GM23338 (cell line): ENCODE data around the gene MKI67. TPM values are rescaled to one million over a fixed set of nuclear protein-coding genes. Genes with fewer than 3 reads are reported as not detected.

Source experiments
- ATAC-seq: fragments of 200-7000 bp; cut with Tn5 transposase; 3 replicates; pipeline ENCODE4 v1.9.1; 2020
- DNase-seq: peaks from one replicate; pipeline ENCODE4 v3.0.0-alpha.2; 2015; ENCODE audit warnings: low spot score
- H2AFZ ChIP-seq: fragments of 200-600 bp; sonication (generic); 2 replicates; pipeline ENCODE4 v1.8.0; 2016; ENCODE audit warnings: antibody characterized with exemption, mild to moderate bottlenecking, moderate library complexity
- H3F3A ChIP-seq: fragments of 200-600 bp; sonication (generic); replicated peaks from 2 replicates; pipeline ENCODE4 v1.8.0; 2017; ENCODE audit warnings: antibody characterized with exemption, mixed run types, low read depth
- H3K27ac ChIP-seq: fragments of 200-600 bp; sonication (generic); 2 replicates; pipeline ENCODE4 v1.6.1; 2016; ENCODE audit warnings: low read depth
- H3K27me3 ChIP-seq: fragments of 200-600 bp; sonication (generic); 2 replicates; pipeline ENCODE4 v1.8.0; 2016; ENCODE audit warnings: mild to moderate bottlenecking, mixed run types, moderate library complexity; ENCODE audit not compliant: insufficient read depth
- H3K36me3 ChIP-seq: fragments of 200-600 bp; sonication (generic); 2 replicates; pipeline ENCODE4 v1.8.0; 2016; ENCODE audit warnings: mild to moderate bottlenecking; ENCODE audit not compliant: insufficient read depth
- H3K4me1 ChIP-seq: fragments of 200-600 bp; sonication (generic); 2 replicates; pipeline ENCODE4 v1.8.0; 2016; ENCODE audit warnings: mild to moderate bottlenecking, moderate library complexity; ENCODE audit not compliant: insufficient read depth
- H3K4me2 ChIP-seq: fragments of 200-600 bp; sonication (generic); 2 replicates; pipeline ENCODE4 v1.7.1; 2017; ENCODE audit warnings: mixed run types
- H3K4me3 ChIP-seq: fragments of 200-600 bp; sonication (generic); 2 replicates; pipeline ENCODE4 v1.6.1; 2016; ENCODE audit warnings: mixed run types
- H3K79me2 ChIP-seq: fragments of 200-600 bp; sonication (generic); replicated peaks from 2 replicates; pipeline ENCODE4 v1.8.0; 2017; ENCODE audit warnings: mild to moderate bottlenecking; ENCODE audit not compliant: insufficient read depth
- H3K9me2 ChIP-seq: fragments of 200-600 bp; sonication (generic); 2 replicates; pipeline ENCODE4 v1.8.0; 2017; ENCODE audit not compliant: insufficient read depth
- H4K20me1 ChIP-seq: fragments of 200-600 bp; sonication (generic); replicated peaks from 2 replicates; pipeline ENCODE4 v1.8.0; 2017; ENCODE audit warnings: mild to moderate bottlenecking; ENCODE audit not compliant: insufficient read depth
- H3K27ac Mint-ChIP-seq: 2 replicates; pipeline ENCODE4 v1.8.0; 2020; ENCODE audit warnings: inconsistent platforms, mild to moderate bottlenecking, moderate library complexity, mixed read lengths
- H3K27me3 Mint-ChIP-seq: 3 replicates; pipeline ENCODE4 v1.8.0; 2022; ENCODE audit warnings: low read depth, mild to moderate bottlenecking, moderate library complexity, mixed read lengths, inconsistent platforms; ENCODE audit not compliant: insufficient read depth, poor library complexity
- H3K36me3 Mint-ChIP-seq: 3 replicates; pipeline ENCODE4 v1.8.0; 2021; ENCODE audit warnings: low read depth, mild to moderate bottlenecking, inconsistent platforms, moderate library complexity, mixed read lengths
- H3K4me1 Mint-ChIP-seq: 3 replicates; pipeline ENCODE4 v1.8.0; 2020; ENCODE audit warnings: mild to moderate bottlenecking, inconsistent platforms, mixed read lengths
- H3K4me3 Mint-ChIP-seq: 3 replicates; pipeline ENCODE4 v1.8.0; 2021; ENCODE audit warnings: moderate library complexity, mild to moderate bottlenecking, inconsistent platforms, mixed read lengths
- H3K9me3 Mint-ChIP-seq: 3 replicates; pipeline ENCODE4 v1.8.0; 2020; ENCODE audit warnings: moderate library complexity, mild to moderate bottlenecking, inconsistent platforms, mixed read lengths
- CREB1 ChIP-seq: fragments of 250-450 bp; sonication (Bioruptor Pico); IDR thresholded peaks from 2 replicates; pipeline ENCODE4 v1.5.0; 2020; ENCODE audit warnings: low read depth, mild to moderate bottlenecking, moderate library complexity
- EZH2 ChIP-seq: fragments of 200-600 bp; sonication (generic); IDR thresholded peaks from one replicate; pipeline ENCODE4 v1.8.0; 2017; ENCODE audit warnings: antibody characterized with exemption, mild to moderate bottlenecking, low read depth; ENCODE audit not compliant: unreplicated experiment
- EZH2phosphoT487 ChIP-seq: fragments of 200-600 bp; sonication (generic); IDR thresholded peaks from one replicate; pipeline ENCODE4 v1.8.1; 2018; ENCODE audit warnings: antibody characterized with exemption; ENCODE audit not compliant: unreplicated experiment
- JUNB ChIP-seq: IDR thresholded peaks from one replicate; pipeline ENCODE4 v1.6.1; 2016; ENCODE audit warnings: antibody characterized with exemption; ENCODE audit not compliant: unreplicated experiment
- POLR2AphosphoS5 ChIP-seq: IDR thresholded peaks from 2 replicates; pipeline ENCODE4 v1.6.1; 2016; ENCODE audit warnings: antibody characterized with exemption, low read depth
- STAT1 ChIP-seq: IDR thresholded peaks from one replicate; pipeline ENCODE4 v1.6.1; 2016; ENCODE audit warnings: antibody characterized with exemption; ENCODE audit not compliant: unreplicated experiment
- ZNF114 ChIP-seq: fragments of 250-450 bp; sonication (Bioruptor Pico); IDR thresholded peaks from 2 replicates; pipeline ENCODE4 v1.5.0; 2020; ENCODE audit warnings: mild to moderate bottlenecking, moderate library complexity
- polyA plus RNA-seq: library from polyadenylated mRNA; unstranded; fragments of >200 nt; fragmentation: Nextera tagmentation; extraction: Ambion mirVana; gene quantifications from 2 replicates; pipeline ENCODE4 v1.2.1, GENCODE V29; 2016
- total RNA-seq: library from RNA; depleted of rRNA; stranded (reverse); fragments of >200 nt; shearing (Covaris generic); gene quantifications from 2 replicates; pipeline ENCODE4 v1.2.3, GENCODE V29; 2014
- TF ChIP-seq, protein P1 (sequence below): IDR thresholded peaks from one replicate; pipeline ENCODE4 v1.6.1; 2018; ENCODE audit warnings: antibody characterized with exemption; ENCODE audit not compliant: unreplicated experiment
- TF ChIP-seq, protein P2 (sequence below): fragments of 250-450 bp; sonication (Bioruptor Pico); IDR thresholded peaks from 2 replicates; pipeline ENCODE4 v1.5.0; 2020; ENCODE audit warnings: mild to moderate bottlenecking, moderate library complexity

MKI67 gene
- total and polyA plus RNA-seq, 2 experiments from 2014 or later = 58.0 to 103 TPM

DNA sequence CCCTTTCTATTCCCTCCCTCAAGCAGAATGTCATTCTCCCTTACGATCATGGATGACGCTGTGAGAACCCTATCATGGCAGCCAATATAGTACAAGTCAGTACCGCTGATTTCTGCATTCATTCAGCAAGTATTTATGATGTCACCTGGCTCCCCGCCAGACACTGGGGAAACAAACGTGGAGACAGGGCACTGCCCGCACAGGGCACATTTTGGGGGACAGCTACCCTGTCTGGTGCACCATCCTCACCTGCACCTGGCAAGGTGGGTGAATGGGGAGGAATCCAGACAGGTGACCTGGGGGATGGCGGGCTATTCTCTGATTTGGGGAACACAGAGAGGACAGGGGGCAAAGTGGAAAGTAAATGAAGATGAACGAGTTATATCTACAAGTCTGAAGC lies 28.4 kb downstream of the MKI67 start:
- no peak overlapping the region for H3K27ac Mint-ChIP-seq
- H3K79me2 ChIP-seq = no peaks in the 10 kb centered on the region
- peaks cover 7% of the 10 kb centered on the region for H3K27me3 Mint-ChIP-seq
- DNase-seq (no peak), ATAC-seq (no peak)
- no peaks in the 10 kb centered on the region for H3K9me3 Mint-ChIP-seq
- no peaks in the 10 kb centered on the region for H3F3A ChIP-seq
- H3K27ac ChIP-seq = no peak overlapping the region
- peaks cover 38% of the 10 kb centered on the region for H3K36me3 ChIP-seq
- H4K20me1 ChIP-seq = peaks cover 6% of the 10 kb centered on the region
- H3K4me3 Mint-ChIP-seq = no peak overlapping the region
- H3K9me2 ChIP-seq = no peaks in the 10 kb centered on the region
- H3K36me3 Mint-ChIP-seq = peaks cover 39% of the 10 kb centered on the region
- TF ChIP-seq, protein P1, sequence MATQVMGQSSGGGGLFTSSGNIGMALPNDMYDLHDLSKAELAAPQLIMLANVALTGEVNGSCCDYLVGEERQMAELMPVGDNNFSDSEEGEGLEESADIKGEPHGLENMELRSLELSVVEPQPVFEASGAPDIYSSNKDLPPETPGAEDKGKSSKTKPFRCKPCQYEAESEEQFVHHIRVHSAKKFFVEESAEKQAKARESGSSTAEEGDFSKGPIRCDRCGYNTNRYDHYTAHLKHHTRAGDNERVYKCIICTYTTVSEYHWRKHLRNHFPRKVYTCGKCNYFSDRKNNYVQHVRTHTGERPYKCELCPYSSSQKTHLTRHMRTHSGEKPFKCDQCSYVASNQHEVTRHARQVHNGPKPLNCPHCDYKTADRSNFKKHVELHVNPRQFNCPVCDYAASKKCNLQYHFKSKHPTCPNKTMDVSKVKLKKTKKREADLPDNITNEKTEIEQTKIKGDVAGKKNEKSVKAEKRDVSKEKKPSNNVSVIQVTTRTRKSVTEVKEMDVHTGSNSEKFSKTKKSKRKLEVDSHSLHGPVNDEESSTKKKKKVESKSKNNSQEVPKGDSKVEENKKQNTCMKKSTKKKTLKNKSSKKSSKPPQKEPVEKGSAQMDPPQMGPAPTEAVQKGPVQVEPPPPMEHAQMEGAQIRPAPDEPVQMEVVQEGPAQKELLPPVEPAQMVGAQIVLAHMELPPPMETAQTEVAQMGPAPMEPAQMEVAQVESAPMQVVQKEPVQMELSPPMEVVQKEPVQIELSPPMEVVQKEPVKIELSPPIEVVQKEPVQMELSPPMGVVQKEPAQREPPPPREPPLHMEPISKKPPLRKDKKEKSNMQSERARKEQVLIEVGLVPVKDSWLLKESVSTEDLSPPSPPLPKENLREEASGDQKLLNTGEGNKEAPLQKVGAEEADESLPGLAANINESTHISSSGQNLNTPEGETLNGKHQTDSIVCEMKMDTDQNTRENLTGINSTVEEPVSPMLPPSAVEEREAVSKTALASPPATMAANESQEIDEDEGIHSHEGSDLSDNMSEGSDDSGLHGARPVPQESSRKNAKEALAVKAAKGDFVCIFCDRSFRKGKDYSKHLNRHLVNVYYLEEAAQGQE = no peak
- TF ChIP-seq EZH2phosphoT487 (no peak), EZH2 (no peak), POLR2AphosphoS5 (no peak), CREB1 (CRISPR knock-in tag) (no peak), ZNF114 (CRISPR knock-in tag) (no peak), STAT1 (no peak), JUNB (no peak)
- TF ChIP-seq, protein P2, sequence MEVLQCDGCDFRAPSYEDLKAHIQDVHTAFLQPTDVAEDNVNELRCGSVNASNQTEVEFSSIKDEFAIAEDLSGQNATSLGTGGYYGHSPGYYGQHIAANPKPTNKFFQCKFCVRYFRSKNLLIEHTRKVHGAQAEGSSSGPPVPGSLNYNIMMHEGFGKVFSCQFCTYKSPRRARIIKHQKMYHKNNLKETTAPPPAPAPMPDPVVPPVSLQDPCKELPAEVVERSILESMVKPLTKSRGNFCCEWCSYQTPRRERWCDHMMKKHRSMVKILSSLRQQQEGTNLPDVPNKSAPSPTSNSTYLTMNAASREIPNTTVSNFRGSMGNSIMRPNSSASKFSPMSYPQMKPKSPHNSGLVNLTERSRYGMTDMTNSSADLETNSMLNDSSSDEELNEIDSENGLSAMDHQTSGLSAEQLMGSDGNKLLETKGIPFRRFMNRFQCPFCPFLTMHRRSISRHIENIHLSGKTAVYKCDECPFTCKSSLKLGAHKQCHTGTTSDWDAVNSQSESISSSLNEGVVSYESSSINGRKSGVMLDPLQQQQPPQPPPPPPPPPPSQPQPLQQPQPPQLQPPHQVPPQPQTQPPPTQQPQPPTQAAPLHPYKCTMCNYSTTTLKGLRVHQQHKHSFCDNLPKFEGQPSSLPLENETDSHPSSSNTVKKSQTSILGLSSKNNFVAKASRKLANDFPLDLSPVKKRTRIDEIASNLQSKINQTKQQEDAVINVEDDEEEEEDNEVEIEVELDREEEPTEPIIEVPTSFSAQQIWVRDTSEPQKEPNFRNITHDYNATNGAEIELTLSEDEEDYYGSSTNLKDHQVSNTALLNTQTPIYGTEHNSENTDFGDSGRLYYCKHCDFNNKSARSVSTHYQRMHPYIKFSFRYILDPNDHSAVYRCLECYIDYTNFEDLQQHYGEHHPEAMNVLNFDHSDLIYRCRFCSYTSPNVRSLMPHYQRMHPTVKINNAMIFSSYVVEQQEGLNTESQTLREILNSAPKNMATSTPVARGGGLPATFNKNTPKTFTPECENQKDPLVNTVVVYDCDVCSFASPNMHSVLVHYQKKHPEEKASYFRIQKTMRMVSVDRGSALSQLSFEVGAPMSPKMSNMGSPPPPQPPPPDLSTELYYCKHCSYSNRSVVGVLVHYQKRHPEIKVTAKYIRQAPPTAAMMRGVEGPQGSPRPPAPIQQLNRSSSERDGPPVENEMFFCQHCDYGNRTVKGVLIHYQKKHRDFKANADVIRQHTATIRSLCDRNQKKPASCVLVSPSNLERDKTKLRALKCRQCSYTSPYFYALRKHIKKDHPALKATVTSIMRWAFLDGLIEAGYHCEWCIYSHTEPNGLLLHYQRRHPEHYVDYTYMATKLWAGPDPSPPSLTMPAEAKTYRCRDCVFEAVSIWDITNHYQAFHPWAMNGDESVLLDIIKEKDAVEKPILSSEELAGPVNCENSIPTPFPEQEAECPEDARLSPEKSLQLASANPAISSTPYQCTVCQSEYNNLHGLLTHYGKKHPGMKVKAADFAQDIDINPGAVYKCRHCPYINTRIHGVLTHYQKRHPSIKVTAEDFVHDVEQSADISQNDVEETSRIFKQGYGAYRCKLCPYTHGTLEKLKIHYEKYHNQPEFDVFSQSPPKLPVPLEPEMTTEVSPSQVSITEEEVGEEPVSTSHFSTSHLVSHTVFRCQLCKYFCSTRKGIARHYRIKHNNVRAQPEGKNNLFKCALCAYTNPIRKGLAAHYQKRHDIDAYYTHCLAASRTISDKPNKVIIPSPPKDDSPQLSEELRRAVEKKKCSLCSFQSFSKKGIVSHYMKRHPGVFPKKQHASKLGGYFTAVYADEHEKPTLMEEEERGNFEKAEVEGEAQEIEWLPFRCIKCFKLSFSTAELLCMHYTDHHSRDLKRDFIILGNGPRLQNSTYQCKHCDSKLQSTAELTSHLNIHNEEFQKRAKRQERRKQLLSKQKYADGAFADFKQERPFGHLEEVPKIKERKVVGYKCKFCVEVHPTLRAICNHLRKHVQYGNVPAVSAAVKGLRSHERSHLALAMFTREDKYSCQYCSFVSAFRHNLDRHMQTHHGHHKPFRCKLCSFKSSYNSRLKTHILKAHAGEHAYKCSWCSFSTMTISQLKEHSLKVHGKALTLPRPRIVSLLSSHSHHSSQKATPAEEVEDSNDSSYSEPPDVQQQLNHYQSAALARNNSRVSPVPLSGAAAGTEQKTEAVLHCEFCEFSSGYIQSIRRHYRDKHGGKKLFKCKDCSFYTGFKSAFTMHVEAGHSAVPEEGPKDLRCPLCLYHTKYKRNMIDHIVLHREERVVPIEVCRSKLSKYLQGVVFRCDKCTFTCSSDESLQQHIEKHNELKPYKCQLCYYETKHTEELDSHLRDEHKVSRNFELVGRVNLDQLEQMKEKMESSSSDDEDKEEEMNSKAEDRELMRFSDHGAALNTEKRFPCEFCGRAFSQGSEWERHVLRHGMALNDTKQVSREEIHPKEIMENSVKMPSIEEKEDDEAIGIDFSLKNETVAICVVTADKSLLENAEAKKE (CRISPR knock-in tag) = no peak
- H3K4me1 ChIP-seq = no peaks in the 10 kb centered on the region
- no peaks in the 10 kb centered on the region for H3K27me3 ChIP-seq
- H3K4me2 ChIP-seq = no peak overlapping the region
- H2AFZ ChIP-seq = no peak overlapping the region
- peaks cover 5% of the 10 kb centered on the region; the same call in 2 of the 3 replicates for H3K4me1 Mint-ChIP-seq
- H3K4me3 ChIP-seq = no peak overlapping the region
